Uterus (tissue), 4 donors: ENCODE measurements around the gene CKAP5. TPM values are rescaled to one million over a fixed set of nuclear protein-coding genes. Genes with fewer than 3 reads are reported as not detected.
A peak's percentile ranks its signal among the peaks of the same experiment; 100 is the strongest.

ENCODE experiments used
- DNase-seq, 2 donors: peaks; one replicate each; pipeline ENCODE4 v3.0.0-alpha.2; 2019 to 2020
- H3K27ac ChIP-seq, 2 donors: fragments of 200-600 bp; sonication (generic); 1 replicate in 1 of 2; 2 replicates in 1 of 2; pipeline ENCODE4 v1.5.1; 2016 to 2018
- H3K27me3 ChIP-seq, 2 donors: fragments of 200-600 bp; sonication (generic); one replicate each; pipeline ENCODE4 v1.5.1; 2018 to 2019; ENCODE audit warnings: control low read depth in 1 of 2
- H3K36me3 ChIP-seq, 2 donors: fragments of 200-600 bp; sonication (generic); one replicate each; pipeline ENCODE4 v1.5.1; 2019; ENCODE audit warnings: control low read depth in 1 of 2
- H3K4me1 ChIP-seq, 2 donors: fragments of 200-600 bp; sonication (generic); one replicate each; pipeline ENCODE4 v1.5.1; 2018 to 2019; ENCODE audit warnings: control low read depth in 1 of 2
- H3K4me3 ChIP-seq, 2 donors: fragments of 200-600 bp; sonication (generic); 1 replicate in 1 of 2; 2 replicates in 1 of 2; pipeline ENCODE4 v1.5.1; 2018 to 2019; ENCODE audit warnings: mild to moderate bottlenecking in 1 of 2
- H3K9me3 ChIP-seq, 2 donors: fragments of 200-600 bp; sonication (generic); one replicate each; pipeline ENCODE4 v1.5.1; 2019; ENCODE audit warnings: control low read depth in 1 of 2
- POLR2A ChIP-seq, 2 donors: fragments of 450-650 bp; IDR thresholded peaks; one replicate each; pipeline ENCODE4 v1.6.1; 2016; ENCODE audit warnings: antibody characterized with exemption in 2 of 2, mild to moderate bottlenecking in 1 of 2, moderate library complexity in 1 of 2
- intact Hi-C: fragments of 100-400 bp; cut with DNase I; formaldehyde crosslinking; loops from one replicate; pipeline ENCODE4 v1.15.1; 2023; ENCODE audit warnings: low total_unique reads
- microRNA-seq: library from miRNA; unstranded; fragments of <30 nt; microRNA quantifications from one replicate; pipeline ENCODE4, GENCODE V29; 2016; ENCODE audit warnings: borderline microRNAs expressed, borderline replicate concordance
- small RNA-seq: library from RNA; depleted of rRNA; stranded (forward); fragments of <200 nt; gene quantifications from one replicate; pipeline ENCODE3, GENCODE V24; 2016
- total RNA-seq, 4 donors: library from RNA; depleted of rRNA in 3 of 4; stranded (reverse); fragments of >200 nt in 3 of 4; gene quantifications; one replicate each; pipeline versions ENCODE4 v1.1.0 to v1.2.4, GENCODE V29; 2014 to 2023
- TF ChIP-seq, protein P1 (sequence below), 4 experiments: fragments of 200-600 bp in 2 of 4; fragments of 450-650 bp in 2 of 4; sonication (generic) in 2 of 4; IDR thresholded peaks; one replicate each; pipeline ENCODE4 v1.5.1; 2016 to 2019; ENCODE audit warnings: antibody characterized with exemption in 4 of 4, mild to moderate bottlenecking in 2 of 4, moderate library complexity in 1 of 4
- donor health status: DM: yes; HTN: yes; CAD: no.

CKAP5 gene
- total RNA-seq, 4 donors from 2014 or later = 19.7 to 88.8 (median 44.2) TPM

DNA sequence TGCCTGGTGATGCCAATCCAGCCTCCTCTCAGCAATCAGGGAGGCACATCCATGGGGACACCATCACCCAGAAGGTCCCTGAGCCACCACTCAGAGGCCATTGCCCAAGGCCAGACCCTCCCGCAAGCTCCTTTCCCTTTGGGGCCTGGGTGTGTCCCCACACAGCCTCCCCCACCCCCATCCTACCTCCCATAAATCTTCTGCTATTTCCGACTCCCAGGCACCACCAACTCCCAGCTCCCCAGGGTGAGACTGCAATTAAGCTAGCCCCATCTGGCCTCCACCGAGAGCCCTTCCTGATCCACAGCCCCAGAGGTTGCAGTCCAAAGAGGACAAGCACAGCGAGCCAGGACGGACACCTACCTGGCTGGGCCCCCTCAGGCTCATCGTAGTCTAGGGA, 152.0 kb downstream of the CKAP5 start:
- H3K9me3 ChIP-seq = no peaks in the 10 kb centered on the region
- TF ChIP-seq POLR2A (IDR thresholded peaks at IDR 0.05) = no peak
- TF ChIP-seq, protein P1, sequence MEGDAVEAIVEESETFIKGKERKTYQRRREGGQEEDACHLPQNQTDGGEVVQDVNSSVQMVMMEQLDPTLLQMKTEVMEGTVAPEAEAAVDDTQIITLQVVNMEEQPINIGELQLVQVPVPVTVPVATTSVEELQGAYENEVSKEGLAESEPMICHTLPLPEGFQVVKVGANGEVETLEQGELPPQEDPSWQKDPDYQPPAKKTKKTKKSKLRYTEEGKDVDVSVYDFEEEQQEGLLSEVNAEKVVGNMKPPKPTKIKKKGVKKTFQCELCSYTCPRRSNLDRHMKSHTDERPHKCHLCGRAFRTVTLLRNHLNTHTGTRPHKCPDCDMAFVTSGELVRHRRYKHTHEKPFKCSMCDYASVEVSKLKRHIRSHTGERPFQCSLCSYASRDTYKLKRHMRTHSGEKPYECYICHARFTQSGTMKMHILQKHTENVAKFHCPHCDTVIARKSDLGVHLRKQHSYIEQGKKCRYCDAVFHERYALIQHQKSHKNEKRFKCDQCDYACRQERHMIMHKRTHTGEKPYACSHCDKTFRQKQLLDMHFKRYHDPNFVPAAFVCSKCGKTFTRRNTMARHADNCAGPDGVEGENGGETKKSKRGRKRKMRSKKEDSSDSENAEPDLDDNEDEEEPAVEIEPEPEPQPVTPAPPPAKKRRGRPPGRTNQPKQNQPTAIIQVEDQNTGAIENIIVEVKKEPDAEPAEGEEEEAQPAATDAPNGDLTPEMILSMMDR (IDR thresholded peaks at IDR 0.05) = no peak
- DNase-seq = peak in 1 of 2 donors; percentile 30
- peaks cover 16 to 38% of the 10 kb centered on the region in 2 donors for H3K4me1 ChIP-seq
- intact Hi-C loops = no loop called here
- H3K27me3 ChIP-seq = no peaks in the 10 kb centered on the region
- no peak overlapping the region for H3K4me3 ChIP-seq
- H3K27ac ChIP-seq = peak overlapping the region; percentile 59 to 89
- no peaks in the 10 kb centered on the region for H3K36me3 ChIP-seq

DNA sequence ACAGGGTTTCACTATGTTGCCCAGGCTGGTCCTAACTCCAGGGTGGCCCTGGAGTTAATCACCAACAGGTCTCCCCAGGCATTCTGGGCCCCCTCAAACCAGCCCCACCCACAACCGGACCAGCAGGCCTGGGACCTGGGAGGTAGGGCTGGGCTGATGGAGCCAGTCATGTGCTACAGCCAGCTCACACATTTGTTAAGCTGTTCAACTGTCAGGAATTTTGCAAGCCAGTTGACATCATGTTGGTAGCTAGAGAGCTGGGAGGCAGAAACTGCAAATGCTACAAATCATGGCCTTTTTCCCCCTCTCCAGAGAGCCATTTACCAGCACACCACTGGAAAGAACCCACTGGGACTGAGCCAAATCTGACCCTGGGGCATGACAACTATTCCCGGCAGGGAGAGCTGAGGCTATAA, 152.5 kb downstream of the CKAP5 start:
- H3K9me3 ChIP-seq = no peaks in the 10 kb centered on the region
- peaks cover 16 to 34% of the 10 kb centered on the region in 2 donors for H3K4me1 ChIP-seq
- intact Hi-C loops = no loop called here
- TF ChIP-seq, protein P1 (IDR thresholded peaks at IDR 0.05) = no peak
- no peak overlapping the region for H3K4me3 ChIP-seq
- H3K27me3 ChIP-seq = no peaks in the 10 kb centered on the region
- no peaks in the 10 kb centered on the region for H3K36me3 ChIP-seq
- DNase-seq = peak; percentile 48 to 61
- H3K27ac ChIP-seq = peak overlapping the region; percentile 59 to 89

Small RNAs within 50 kb of the gene (microRNA-seq; reads per million reads assigned to microRNA genes)
- gene MIR5582 = not detected

Small RNAs within 50 kb of the gene (small RNA-seq; reads per million reads assigned to genes)
- gene MIR5582 = not detected
- not detected for gene RF00573
- gene SNORD67 = 35.7 reads per million, percentile 92 among the genes with 10 or more reads in this experiment

Other genes starting within 250 kb of the CKAP5 start
- 1 to 10 TPM in 3 of 4 donors, under 1 TPM in 1; 0.77 to 5.0 (median 2.8) TPM for gene HARBI1, start 229.1 kb downstream of the CKAP5 start, total RNA-seq
- gene ATG13, start 228.7 kb downstream of the CKAP5 start, total RNA-seq = 100 to 1,000 TPM in 1 of 4 donors, 10 to 100 TPM in 3; 51.8 to 102 (median 68.3) TPM
- 100 to 1,000 TPM in 1 of 4 donors, 10 to 100 TPM in 3; 27.9 to 114 (median 37.3) TPM for gene ARHGAP1, start 145.7 kb downstream of the CKAP5 start, total RNA-seq
- 10 to 100 TPM in 1 of 4 donors, 1 to 10 TPM in 2, under 1 TPM in 1; 0.88 to 10.5 (median 8.0) TPM for gene ZNF408, start 145.2 kb downstream of the CKAP5 start, total RNA-seq
- under 1 TPM in 1 of 4 donors, not detected in 3; 0.27 TPM for gene F2, start 127.1 kb downstream of the CKAP5 start, total RNA-seq
- gene LRP4, start 72.3 kb upstream of the CKAP5 start, total RNA-seq = 10 to 100 TPM in 2 of 4 donors, 1 to 10 TPM in 1, under 1 TPM in 1; 0.77 to 21.2 (median 9.3) TPM
- gene CSTPP1, start 90.5 kb upstream of the CKAP5 start, total RNA-seq = 10 to 100 TPM in 2 of 4 donors, 1 to 10 TPM in 2; 4.9 to 33.8 (median 19.5) TPM